HCT116 (cell line): ENCODE results near the gene PSMB5. TPM values are rescaled to one million over a fixed set of nuclear protein-coding genes. Genes with fewer than 3 reads are reported as not detected.

Experiments used
- ATAC-seq: fragments of 200-7000 bp; cut with Tn5 transposase; 2 replicates; pipeline ENCODE4 v1.9.1; 2020; ENCODE audit warnings: mild to moderate bottlenecking, moderate library complexity
- BruUV-seq: library from RNA; stranded (reverse); fragments of 400-500 nt; replicated peaks from 2 replicates; lab custom pipeline; 2021; lab: Mats Ljungman, UMichigan
- CTCF ChIA-PET: fragments of 300-600 bp; sonication (Branson Sonifier 250); formaldehyde crosslinking; loops from one replicate; lab custom pipeline; 2021; ENCODE audit warnings: antibody characterized with exemption; lab: Charles Lee
- POLR2A ChIA-PET: fragments of 300-600, 350-600 bp; sonication (Branson Sonifier 250); formaldehyde crosslinking; loops from one replicate; lab custom pipeline; 2021; ENCODE audit warnings: antibody characterized with exemption; lab: Charles Lee
- RAD21 ChIA-PET, 2 experiments: fragments of 300-600 bp; sonication (Branson Sonifier 250); formaldehyde crosslinking; loops; one replicate each; lab custom pipeline; 2023; ENCODE audit warnings: low total read pairs in 2 of 2; ENCODE audit not compliant: uncharacterized antibody in 2 of 2, unreplicated experiment in 2 of 2, low non-redundant PET in 1 of 2; lab: Charles Lee
- DNase-seq: peaks from one replicate; pipeline ENCODE4 v3.0.0-alpha.2; 2010; ENCODE audit warnings: low read depth, low spot score
- H2AFZ ChIP-seq: fragments of 200-600 bp; shearing (Covaris generic), sonication (generic); 2 replicates; pipeline ENCODE4 v1.6.1; 2017; ENCODE audit warnings: low read depth, mixed run types, mixed read lengths, antibody characterized with exemption, low read length; ENCODE audit not compliant: poor library complexity, severe bottlenecking
- H3K27ac ChIP-seq: 2 replicates; pipeline ENCODE4 v1.5.1; 2012; ENCODE audit warnings: low read depth, low read length
- H3K27me3 ChIP-seq: fragments of 200-600 bp; sonication (generic); 2 replicates; pipeline ENCODE4 v1.6.1; 2016; ENCODE audit warnings: mixed run types, low read length, mixed read lengths; ENCODE audit not compliant: insufficient read depth
- H3K36me3 ChIP-seq, 2 experiments: fragments of 200-500 bp in 1 of 2; fragments of 200-600 bp in 1 of 2; sonication (Bioruptor generic) in 1 of 2; sonication (generic) in 1 of 2; 2 replicates each; pipeline versions ENCODE4 v1.5.1 to v1.6.1; 2014 to 2016; ENCODE audit warnings: low read length in 2 of 2, inconsistent platforms in 1 of 2, mixed read lengths in 1 of 2, mixed run types in 1 of 2; ENCODE audit not compliant: insufficient read depth in 2 of 2, control insufficient read depth in 1 of 2
- H3K4me1 ChIP-seq, 2 experiments: fragments of 200-600 bp in 1 of 2; sonication (generic) in 1 of 2; 2 replicates each; pipeline versions ENCODE4 v1.5.1 to v1.6.1; 2012 to 2017; ENCODE audit warnings: low read length in 2 of 2, inconsistent platforms in 1 of 2, mild to moderate bottlenecking in 1 of 2, mixed read lengths in 1 of 2, mixed run types in 1 of 2, moderate library complexity in 1 of 2; ENCODE audit not compliant: insufficient read depth in 2 of 2, control insufficient read depth in 1 of 2
- H3K4me2 ChIP-seq: fragments of 200-600 bp; sonication (generic); 2 replicates; pipeline ENCODE4 v1.6.1; 2017; ENCODE audit warnings: mixed run types, low read length, mixed read lengths
- H3K4me3 ChIP-seq, 2 experiments: fragments of 200-600 bp in 1 of 2; sonication (generic) in 1 of 2; replicated peaks in 1 of 2; 2 replicates each; pipeline ENCODE4 v1.5.1; 2011 to 2016; ENCODE audit warnings: low read length in 2 of 2, control low read depth in 1 of 2, low read depth in 1 of 2, mild to moderate bottlenecking in 1 of 2, mixed read lengths in 1 of 2, mixed run types in 1 of 2
- H3K79me2 ChIP-seq: fragments of 200-600 bp; sonication (generic); 2 replicates; pipeline ENCODE4 v1.6.1; 2017; ENCODE audit warnings: mild to moderate bottlenecking, mixed run types, low read length, moderate library complexity, mixed read lengths; ENCODE audit not compliant: insufficient read depth
- H3K9ac ChIP-seq: fragments of 200-600 bp; sonication (generic); 2 replicates; pipeline ENCODE4 v1.6.1; 2016; ENCODE audit warnings: low read length, mixed read lengths
- H3K9me2 ChIP-seq: fragments of 200-600 bp; sonication (generic), shearing (Covaris generic); 2 replicates; pipeline ENCODE4 v1.6.1; 2017; ENCODE audit warnings: mixed run types, mild to moderate bottlenecking, moderate library complexity; ENCODE audit not compliant: insufficient read depth
- H3K9me3 ChIP-seq, 2 experiments: fragments of 200-500 bp in 1 of 2; fragments of 200-600 bp in 1 of 2; sonication (Bioruptor generic) in 1 of 2; sonication (generic) in 1 of 2; 2 replicates each; pipeline ENCODE4 v1.6.1; 2014 to 2017; ENCODE audit warnings: low read length in 2 of 2, mixed read lengths in 2 of 2, inconsistent platforms in 1 of 2, low read depth in 1 of 2, mild to moderate bottlenecking in 1 of 2, mixed run types in 1 of 2, moderate library complexity in 1 of 2; ENCODE audit not compliant: control insufficient read depth in 1 of 2, insufficient read depth in 1 of 2
- H4K20me1 ChIP-seq: fragments of 200-600 bp; sonication (generic), shearing (Covaris generic); 2 replicates; pipeline ENCODE4 v1.6.1; 2017; ENCODE audit warnings: mixed run types, mild to moderate bottlenecking, moderate library complexity; ENCODE audit not compliant: insufficient read depth
- CBX3 ChIP-seq: IDR thresholded peaks from 2 replicates; pipeline ENCODE4 v1.6.1; 2012; ENCODE audit warnings: low read depth
- CEBPB ChIP-seq: IDR thresholded peaks from 2 replicates; pipeline ENCODE4 v1.6.1; 2012; ENCODE audit warnings: low read depth
- EGR1 ChIP-seq: IDR thresholded peaks from 2 replicates; pipeline ENCODE4 v1.6.1; 2012; ENCODE audit warnings: low read depth
- ELF1 ChIP-seq: IDR thresholded peaks from 2 replicates; pipeline ENCODE4 v1.6.1; 2012; ENCODE audit warnings: low read depth, borderline replicate concordance
- EZH2 ChIP-seq: fragments of 200-600 bp; sonication (generic); IDR thresholded peaks from 2 replicates; pipeline ENCODE4 v1.6.1; 2017; ENCODE audit warnings: antibody characterized with exemption, mixed run types
- POLR2AphosphoS5 ChIP-seq: IDR thresholded peaks from 2 replicates; pipeline ENCODE4 v1.6.1; 2011; ENCODE audit warnings: mild to moderate bottlenecking, low read depth, low read length, moderate library complexity
- RAD21 ChIP-seq: IDR thresholded peaks from 2 replicates; pipeline ENCODE4 v1.6.1; 2012; ENCODE audit warnings: low read depth, mild to moderate bottlenecking
- SIN3A ChIP-seq: IDR thresholded peaks from 2 replicates; pipeline ENCODE4 v1.6.1; 2012; ENCODE audit warnings: low read depth
- SP1 ChIP-seq: IDR thresholded peaks from 2 replicates; pipeline ENCODE4 v1.6.1; 2012; ENCODE audit warnings: low read depth
- SRF ChIP-seq: IDR thresholded peaks from 2 replicates; pipeline ENCODE4 v1.6.1; 2012; ENCODE audit warnings: low read depth
- TCF7L2 ChIP-seq: IDR thresholded peaks from 2 replicates; pipeline ENCODE4 v1.7.0; 2011; ENCODE audit warnings: borderline replicate concordance, inconsistent platforms; ENCODE audit not compliant: insufficient read depth, insufficient read length; ENCODE audit errors: extremely low read depth
- YY1 ChIP-seq: IDR thresholded peaks from 2 replicates; pipeline ENCODE4 v1.6.1; 2011; ENCODE audit warnings: low read length, low read depth, moderate library complexity, mild to moderate bottlenecking; ENCODE audit not compliant: insufficient replicate concordance; ENCODE audit errors: extremely low read depth
- ZNF274 ChIP-seq: fragments of 200-500 bp; sonication (Bioruptor generic); IDR thresholded peaks from 2 replicates; pipeline ENCODE4 v1.6.1; 2014; ENCODE audit warnings: mild to moderate bottlenecking, low read depth, low read length, inconsistent platforms
- intact Hi-C: fragments of 100-400 bp; cut with micrococcal nuclease; formaldehyde crosslinking; loops from 2 replicates; pipeline ENCODE4 v1.10.0; 2022
- total RNA-seq: library from RNA; stranded (reverse); gene quantifications from one replicate; pipeline ENCODE4 v1.2.1, GENCODE V29; 2021; ENCODE audit not compliant: unreplicated experiment
- TF ChIP-seq, protein P1 (sequence below): IDR thresholded peaks from 2 replicates; pipeline ENCODE4 v1.6.1; 2012
- TF ChIP-seq, protein P2 (sequence below): IDR thresholded peaks from 2 replicates; pipeline ENCODE4 v1.6.1; 2011; ENCODE audit warnings: mild to moderate bottlenecking, low read length, moderate library complexity; ENCODE audit not compliant: insufficient replicate concordance; ENCODE audit errors: extremely low read depth

The PSMB5 gene
- total RNA-seq, 1 experiment from 2014 or later = 212 TPM

DNA sequence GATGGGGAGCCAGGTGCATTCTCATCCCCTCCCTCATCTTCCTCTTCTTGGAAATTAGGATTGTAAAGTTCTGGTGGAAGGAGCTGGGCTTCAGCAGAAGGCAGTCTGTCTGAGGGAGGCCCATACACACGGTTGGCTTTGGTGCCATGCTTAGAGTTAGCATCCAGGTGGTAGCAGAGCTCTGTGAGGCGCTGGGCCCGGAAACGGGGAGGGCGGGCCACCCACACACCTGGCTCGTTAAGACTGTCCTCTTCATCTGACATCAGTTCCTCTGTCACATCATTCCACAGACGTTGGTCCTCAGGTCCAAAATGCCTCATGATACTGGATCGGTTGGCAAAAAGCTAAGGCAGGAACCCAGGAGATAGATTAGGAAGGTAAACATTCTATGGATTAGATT is 47.4 kb downstream of the PSMB5 start:
- ChIA-PET RAD21 (interaction anchor here (0.7 to 1.6 kb wide), 7 partner anchors 8 to 133 kb away, joined by 3 to 7 read pairs (median 4); no protein-coding TSS in a partner anchor), POLR2A (no interaction called here), CTCF (interaction anchor here (1.1 to 7.6 kb wide), 18 partner anchors 8 to 164 kb away, joined by 3 to 175 read pairs (median 9); partner anchors contain the start of genes ACIN1, C14orf119, CDH24 and PRMT5)
- Histone ChIP-seq H3K4me1 (peaks cover 2 to 9% of the 10 kb centered on the region in 2 experiments; a peak in 2 of 4 replicates), H3K4me2 (no peak overlapping the region), H3K36me3 (no peaks in the 10 kb centered on the region), H3K9me2 (no peaks in the 10 kb centered on the region), H3K9ac (0 out of 2 replicates have a peak overlapping the region, but pooled peaks have one; percentile 16), H3K9me3 (no peaks in the 10 kb centered on the region), H3K27ac (no peak overlapping the region), H2AFZ (no peak overlapping the region), H3K27me3 (no peaks in the 10 kb centered on the region), H3K4me3 (no peak overlapping the region), H3K79me2 (peaks cover 2% of the 10 kb centered on the region; the same call in 1 of the 2 replicates), H4K20me1 (no peaks in the 10 kb centered on the region)
- no peak for TF ChIP-seq ELF1
- no peak for TF ChIP-seq TCF7L2
- TF ChIP-seq CEBPB = no peak
- no peak for TF ChIP-seq EGR1
- no peak for TF ChIP-seq EZH2
- TF ChIP-seq YY1 = no peak
- no peak for TF ChIP-seq ZNF274
- no peak for TF ChIP-seq SRF
- no peak for TF ChIP-seq SIN3A
- TF ChIP-seq CBX3 = no peak
- TF ChIP-seq, protein P1, sequence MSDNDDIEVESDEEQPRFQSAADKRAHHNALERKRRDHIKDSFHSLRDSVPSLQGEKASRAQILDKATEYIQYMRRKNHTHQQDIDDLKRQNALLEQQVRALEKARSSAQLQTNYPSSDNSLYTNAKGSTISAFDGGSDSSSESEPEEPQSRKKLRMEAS = no peak
- no peak for TF ChIP-seq POLR2AphosphoS5
- TF ChIP-seq RAD21 = no peak
- no peak for TF ChIP-seq SP1
- TF ChIP-seq, protein P2, sequence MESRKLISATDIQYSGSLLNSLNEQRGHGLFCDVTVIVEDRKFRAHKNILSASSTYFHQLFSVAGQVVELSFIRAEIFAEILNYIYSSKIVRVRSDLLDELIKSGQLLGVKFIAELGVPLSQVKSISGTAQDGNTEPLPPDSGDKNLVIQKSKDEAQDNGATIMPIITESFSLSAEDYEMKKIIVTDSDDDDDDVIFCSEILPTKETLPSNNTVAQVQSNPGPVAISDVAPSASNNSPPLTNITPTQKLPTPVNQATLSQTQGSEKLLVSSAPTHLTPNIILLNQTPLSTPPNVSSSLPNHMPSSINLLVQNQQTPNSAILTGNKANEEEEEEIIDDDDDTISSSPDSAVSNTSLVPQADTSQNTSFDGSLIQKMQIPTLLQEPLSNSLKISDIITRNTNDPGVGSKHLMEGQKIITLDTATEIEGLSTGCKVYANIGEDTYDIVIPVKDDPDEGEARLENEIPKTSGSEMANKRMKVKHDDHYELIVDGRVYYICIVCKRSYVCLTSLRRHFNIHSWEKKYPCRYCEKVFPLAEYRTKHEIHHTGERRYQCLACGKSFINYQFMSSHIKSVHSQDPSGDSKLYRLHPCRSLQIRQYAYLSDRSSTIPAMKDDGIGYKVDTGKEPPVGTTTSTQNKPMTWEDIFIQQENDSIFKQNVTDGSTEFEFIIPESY = no peak
- ATAC-seq (no peak), DNase-seq (no peak)
- intact Hi-C loops = loop anchor here (5.0 to 10.0 kb wide), 3 partner anchors 200 to 602 kb away; partner anchors contain the start of genes BCL2L2 and PPP1R3E
- BruUV-seq = no TSS peak
